GM12873 (cell line): ENCODE data around the gene ZNF189.
A peak's percentile ranks its signal among the peaks of the same experiment; 100 is the strongest.
"Not testable (repeated sequence)": the region's sequence is repeated elsewhere in the genome, so short reads cannot be mapped to it uniquely, and the experiment has no call there.

Experiments used
- TF ChIP-seq, protein P1 (sequence below): IDR thresholded peaks from 2 replicates; pipeline ENCODE4 v1.5.1; 2012; ENCODE audit warnings: low read depth, mild to moderate bottlenecking, moderate library complexity, low read length, control low read depth; ENCODE audit not compliant: insufficient read depth; ENCODE audit errors: missing control alignments

Gene ZNF189

DNA sequence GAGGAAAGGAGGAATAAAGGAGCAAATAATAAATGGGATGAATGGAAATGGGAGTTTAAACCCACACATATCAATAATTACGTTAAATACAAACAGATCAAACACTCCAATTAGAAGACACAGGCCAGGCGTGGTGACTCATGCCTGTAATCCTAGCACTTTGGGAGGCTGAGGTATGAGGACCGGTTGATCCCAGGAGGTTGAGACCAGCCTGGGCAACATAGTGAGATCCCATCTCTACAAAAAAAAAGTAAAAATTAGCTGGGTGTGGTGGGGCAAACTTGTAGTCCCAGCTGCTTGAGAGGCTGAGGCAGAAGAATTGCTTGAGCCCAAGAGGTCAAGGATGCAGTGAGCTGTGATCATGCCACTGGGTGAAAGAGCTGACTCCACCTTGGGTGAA is 17.5 kb upstream of the ZNF189 start:
- TF ChIP-seq, protein P1, sequence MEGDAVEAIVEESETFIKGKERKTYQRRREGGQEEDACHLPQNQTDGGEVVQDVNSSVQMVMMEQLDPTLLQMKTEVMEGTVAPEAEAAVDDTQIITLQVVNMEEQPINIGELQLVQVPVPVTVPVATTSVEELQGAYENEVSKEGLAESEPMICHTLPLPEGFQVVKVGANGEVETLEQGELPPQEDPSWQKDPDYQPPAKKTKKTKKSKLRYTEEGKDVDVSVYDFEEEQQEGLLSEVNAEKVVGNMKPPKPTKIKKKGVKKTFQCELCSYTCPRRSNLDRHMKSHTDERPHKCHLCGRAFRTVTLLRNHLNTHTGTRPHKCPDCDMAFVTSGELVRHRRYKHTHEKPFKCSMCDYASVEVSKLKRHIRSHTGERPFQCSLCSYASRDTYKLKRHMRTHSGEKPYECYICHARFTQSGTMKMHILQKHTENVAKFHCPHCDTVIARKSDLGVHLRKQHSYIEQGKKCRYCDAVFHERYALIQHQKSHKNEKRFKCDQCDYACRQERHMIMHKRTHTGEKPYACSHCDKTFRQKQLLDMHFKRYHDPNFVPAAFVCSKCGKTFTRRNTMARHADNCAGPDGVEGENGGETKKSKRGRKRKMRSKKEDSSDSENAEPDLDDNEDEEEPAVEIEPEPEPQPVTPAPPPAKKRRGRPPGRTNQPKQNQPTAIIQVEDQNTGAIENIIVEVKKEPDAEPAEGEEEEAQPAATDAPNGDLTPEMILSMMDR, result no peak

DNA sequence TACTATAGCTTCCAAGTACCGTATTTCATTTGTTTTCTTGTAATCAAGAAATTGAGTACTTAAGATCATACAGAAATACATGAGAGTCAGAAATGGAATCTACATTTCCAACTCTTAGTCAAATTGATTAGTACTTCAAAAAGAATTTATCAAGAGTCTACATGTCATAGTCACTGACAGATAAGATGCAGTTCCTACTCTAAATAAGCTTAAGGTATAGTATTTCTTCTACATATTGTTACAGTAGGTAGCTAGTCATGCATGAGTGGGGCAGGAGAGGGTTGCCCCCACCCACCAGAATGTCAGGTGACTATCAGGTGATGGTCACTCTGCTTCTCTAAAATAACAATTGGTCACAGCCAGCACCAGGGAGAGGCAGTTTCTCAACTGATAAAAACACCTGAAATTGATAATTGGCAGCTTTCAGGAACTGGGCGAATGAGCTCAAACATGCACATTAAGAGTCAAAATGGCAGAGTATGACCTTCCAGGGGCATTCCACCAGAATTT is 16.8 kb upstream of the ZNF189 start:
- TF ChIP-seq, protein P1, result no peak

DNA sequence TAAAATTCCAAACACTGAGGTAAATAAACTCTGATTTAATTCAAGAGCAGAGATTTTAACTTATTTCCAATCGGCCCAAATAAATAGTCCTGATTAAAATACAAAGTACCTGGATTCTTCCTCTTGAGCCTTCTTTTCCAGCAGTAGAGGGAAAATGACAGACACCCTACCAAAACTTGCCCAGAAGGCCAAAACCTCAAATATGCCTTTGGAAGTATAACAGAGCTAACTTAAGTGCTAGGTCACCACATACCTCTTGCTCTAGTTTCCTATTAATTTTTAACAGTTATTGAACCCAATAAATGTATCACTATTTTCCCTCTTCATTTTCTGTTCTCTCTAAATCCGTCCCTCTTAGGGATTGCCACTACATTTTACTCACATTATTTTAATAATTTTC is 15.3 kb upstream of the ZNF189 start:
- TF ChIP-seq, protein P1, result no peak

DNA sequence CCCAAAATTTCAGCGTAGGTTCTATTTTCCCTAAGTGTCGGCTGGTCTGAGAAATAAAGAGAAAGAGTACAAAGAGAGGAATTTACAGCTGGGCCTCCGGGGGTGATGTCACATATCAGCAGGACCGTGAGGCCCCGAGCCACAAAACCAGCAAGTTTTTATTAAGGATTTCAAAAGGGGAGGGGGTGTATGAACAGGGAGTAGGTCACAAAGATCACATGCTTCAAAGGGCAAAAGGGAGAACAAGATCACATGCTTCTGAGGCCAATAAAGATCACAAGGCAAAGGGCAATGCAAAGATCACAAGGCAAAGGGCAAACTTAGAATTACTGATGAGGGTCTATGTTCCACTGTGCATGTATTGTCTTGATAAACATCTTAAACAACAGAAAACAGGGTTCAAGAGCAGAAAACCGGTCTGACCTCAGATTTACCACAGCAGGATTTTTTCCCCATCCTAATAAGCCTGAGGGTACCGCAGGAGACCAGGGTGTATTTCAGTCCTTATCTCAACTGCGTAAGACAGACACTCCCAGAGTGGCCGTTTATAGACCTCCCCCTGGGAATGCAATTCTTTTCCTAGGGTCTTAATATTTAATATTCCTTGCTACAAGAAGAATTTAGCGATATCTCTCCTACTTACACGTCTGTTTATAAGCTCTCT is 13.6 kb upstream of the ZNF189 start, which contains the start of gene BAAT:
Gene BAAT (minus strand): TSS at position 134 of the 664 bp plus-strand sequence. CDS start 13,602 bp downstream, outside the sequence.
- TF ChIP-seq, protein P1, result not testable (repeated sequence)

DNA sequence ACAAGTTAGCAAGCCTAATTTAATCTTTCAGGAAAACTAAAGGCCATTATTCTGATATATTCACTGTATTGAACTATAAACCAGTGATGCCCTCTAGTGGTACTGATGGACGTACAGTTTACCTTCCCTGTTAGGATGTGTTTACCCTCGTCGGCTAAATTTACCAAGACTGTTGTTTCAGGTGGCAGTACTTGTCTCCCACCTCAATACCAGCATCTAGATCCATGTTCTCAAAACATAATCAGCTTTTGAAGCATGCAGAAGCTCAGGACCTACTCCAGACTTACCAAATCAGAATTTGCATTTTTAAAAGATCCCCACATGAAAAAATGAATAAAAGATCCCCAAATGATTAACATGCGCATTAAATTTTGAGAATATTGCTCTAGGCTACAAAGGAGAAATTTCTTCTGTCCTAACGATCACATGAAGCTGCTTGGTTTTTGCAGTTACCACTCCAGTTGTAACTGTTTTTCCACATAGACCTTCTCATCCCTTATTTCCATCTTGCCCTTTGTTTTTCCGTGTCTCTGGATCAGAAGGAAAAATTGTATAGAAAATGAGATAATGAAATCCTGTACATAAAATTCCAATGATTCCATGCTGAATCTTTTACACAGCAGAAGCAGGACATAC is 10.7 kb upstream of the ZNF189 start:
- TF ChIP-seq, protein P1, result peak; percentile 54

DNA sequence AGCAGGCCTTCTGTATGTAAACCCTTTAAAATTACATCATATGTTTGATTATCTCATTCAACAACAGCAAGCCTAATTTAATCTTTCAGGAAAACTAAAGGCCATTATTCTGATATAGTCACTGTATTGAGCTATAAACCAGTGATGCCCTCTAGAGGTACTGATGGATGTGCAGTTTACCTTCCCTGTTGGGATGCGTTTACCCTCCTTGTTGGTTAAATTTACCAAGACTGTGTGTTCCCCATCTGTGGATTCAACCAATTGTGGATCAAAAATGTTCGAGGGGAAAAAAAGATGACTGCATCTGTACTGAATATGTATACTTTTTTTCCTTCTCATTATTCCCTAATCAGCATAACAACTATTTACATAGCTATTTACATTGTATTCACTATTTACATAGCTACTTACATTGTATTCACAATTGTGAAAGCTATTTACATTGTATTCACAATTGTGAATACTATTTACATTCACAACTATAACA is 10.1 kb upstream of the ZNF189 start:
- TF ChIP-seq, protein P1, result no peak

DNA sequence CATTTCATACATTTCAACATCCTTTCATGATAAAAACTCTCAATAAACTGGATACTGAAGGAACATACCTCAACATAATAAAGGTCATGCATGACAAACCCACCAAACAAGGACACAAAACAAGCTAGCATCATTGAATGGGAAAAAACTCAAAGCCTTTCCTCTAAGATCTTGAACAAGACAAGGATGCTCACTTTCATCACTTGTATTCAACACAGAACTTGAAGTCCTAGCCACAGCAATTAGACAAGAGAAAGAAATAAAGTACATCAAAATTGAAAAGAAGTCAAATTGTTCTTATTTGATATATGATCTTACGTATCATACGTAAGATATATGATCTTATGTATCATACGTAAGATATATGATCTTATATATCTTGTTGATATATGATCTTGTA is 5.5 kb upstream of the ZNF189 start:
- TF ChIP-seq, protein P1, result no peak
